Astrocyte of the hippocampus (primary cell): Measurements from ENCODE around the gene LAMA5.

Experiments used
- DNase-seq: peaks from one replicate; pipeline ENCODE4 v3.0.0; 2011; ENCODE audit warnings: low read depth, low spot score

The LAMA5 gene, protein sequence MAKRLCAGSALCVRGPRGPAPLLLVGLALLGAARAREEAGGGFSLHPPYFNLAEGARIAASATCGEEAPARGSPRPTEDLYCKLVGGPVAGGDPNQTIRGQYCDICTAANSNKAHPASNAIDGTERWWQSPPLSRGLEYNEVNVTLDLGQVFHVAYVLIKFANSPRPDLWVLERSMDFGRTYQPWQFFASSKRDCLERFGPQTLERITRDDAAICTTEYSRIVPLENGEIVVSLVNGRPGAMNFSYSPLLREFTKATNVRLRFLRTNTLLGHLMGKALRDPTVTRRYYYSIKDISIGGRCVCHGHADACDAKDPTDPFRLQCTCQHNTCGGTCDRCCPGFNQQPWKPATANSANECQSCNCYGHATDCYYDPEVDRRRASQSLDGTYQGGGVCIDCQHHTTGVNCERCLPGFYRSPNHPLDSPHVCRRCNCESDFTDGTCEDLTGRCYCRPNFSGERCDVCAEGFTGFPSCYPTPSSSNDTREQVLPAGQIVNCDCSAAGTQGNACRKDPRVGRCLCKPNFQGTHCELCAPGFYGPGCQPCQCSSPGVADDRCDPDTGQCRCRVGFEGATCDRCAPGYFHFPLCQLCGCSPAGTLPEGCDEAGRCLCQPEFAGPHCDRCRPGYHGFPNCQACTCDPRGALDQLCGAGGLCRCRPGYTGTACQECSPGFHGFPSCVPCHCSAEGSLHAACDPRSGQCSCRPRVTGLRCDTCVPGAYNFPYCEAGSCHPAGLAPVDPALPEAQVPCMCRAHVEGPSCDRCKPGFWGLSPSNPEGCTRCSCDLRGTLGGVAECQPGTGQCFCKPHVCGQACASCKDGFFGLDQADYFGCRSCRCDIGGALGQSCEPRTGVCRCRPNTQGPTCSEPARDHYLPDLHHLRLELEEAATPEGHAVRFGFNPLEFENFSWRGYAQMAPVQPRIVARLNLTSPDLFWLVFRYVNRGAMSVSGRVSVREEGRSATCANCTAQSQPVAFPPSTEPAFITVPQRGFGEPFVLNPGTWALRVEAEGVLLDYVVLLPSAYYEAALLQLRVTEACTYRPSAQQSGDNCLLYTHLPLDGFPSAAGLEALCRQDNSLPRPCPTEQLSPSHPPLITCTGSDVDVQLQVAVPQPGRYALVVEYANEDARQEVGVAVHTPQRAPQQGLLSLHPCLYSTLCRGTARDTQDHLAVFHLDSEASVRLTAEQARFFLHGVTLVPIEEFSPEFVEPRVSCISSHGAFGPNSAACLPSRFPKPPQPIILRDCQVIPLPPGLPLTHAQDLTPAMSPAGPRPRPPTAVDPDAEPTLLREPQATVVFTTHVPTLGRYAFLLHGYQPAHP (N-terminal part only)

GRCh38 chr20:62367136-62367632 is at the start of gene LAMA5:
Gene LAMA5 (minus strand): TSS chr20:62367312. CDS start chr20:62367245, 67 bp downstream.
- peak; percentile 80 for DNase-seq

GRCh38 chr20:62415354-62416111 is 48.4 kb upstream of the LAMA5 start:
- DNase-seq = no peak

- DNase-seq = peak; percentile 14
These were observed 46.9 kb upstream of the LAMA5 start for GRCh38 chr20:62413896-62414481.

GRCh38 chr20:62413025-62413570 is 46.0 kb upstream of the LAMA5 start:
- no peak for DNase-seq

DNA sequence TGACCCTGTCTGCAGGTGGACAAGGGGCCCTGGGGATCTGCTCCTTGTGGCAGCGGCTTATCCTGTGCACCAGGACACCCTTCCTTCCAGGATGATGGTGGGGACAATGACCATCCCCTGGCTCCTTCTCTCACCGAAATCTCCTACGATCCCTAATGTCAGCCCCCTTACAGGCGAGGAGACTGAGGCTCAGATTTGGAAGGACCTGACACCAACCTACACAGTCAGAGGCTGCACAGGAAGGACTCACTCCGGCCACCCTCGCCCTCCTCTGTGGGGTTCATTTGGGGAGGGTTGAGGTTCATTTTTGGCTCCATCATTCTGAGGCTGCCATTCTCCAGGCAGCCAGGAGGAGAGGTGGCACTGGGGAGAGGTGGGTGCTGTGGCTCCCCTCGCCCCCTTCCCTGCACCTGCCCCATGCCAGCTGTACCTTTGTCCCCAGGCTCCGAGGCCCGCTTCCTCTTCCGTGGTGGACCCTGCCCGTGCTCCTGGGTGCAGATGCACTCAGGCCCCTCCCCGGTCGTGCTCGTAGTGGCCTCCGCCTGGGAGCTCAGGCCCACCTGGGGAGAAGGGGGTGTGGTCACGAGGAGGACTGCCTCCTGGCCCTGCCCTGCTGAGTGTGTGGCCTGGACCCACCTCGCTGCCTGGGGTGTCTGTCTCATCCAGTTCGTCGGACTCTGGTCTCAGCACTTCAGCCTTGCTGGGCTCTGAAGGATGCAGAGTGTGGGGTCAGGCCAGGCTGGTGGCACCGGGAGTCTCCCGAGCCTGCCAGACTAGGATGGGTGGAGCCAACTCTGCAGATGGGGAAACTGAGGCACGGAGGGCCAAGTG is 45.3 kb upstream of the LAMA5 start:
- DNase-seq = no peak

GRCh38 chr20:62411479-62412193 is 44.5 kb upstream of the LAMA5 start:
- DNase-seq = no peak

DNA sequence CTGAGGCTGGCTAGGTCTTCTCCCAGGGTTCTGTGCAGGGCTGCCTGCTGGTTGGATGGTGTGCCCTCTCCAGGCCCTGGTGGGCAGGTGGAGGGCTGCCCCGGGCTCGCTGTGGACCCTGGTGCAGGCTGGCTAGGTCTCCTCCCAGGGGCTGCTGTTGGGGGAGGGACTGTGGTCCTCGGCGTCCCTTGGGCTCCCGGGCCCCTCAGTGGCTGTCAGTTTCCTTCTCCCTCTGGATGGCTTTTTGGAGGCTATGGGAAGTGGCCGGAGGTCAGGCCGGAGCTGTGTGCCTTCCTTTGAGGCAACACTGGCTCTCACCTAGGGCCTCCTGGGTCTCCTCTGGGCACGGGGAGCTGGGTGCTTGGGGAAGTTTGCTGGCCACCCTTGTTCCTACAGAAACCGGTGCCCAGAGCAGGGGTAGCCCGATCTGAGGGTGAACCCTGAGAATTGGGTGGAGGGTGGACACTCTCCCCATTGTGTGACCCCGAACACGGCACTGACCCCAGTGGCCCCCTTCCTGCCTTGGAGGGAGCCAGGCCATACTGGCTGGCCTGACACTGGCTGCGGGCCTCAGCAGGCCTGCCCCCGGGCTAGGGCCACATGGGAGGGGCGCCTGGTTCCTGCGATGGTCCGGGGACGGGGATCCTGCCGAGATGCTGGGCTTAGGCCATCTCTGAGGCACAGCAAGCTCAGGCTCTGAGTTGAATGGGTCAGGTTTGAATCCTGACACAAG is 43.8 kb upstream of the LAMA5 start:
- no peak for DNase-seq

- peak; percentile 50 for DNase-seq
These were observed 43.0 kb upstream of the LAMA5 start for GRCh38 chr20:62409931-62410745.

GRCh38 chr20:62409086-62409853 is 42.2 kb upstream of the LAMA5 start:
- no peak for DNase-seq

DNA sequence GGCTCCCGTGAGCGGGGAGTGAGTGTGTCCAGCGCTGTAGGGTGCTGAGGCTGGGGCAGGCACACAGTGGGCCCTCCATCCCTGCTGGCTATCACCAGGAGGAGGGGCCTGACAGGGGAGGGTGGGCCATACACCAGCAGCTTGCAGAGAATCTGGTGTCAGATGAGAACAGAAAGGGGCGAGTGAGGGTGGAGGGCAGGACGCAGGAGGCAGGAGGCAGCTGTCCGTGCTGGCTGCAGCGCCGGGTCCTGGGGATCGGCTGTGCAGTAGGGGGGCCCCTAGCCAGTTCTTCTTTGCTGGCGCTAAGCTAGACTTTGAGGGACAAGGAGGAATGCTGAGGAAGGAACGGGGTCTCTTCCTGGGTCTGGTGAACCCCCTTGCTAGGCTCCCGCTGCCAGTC is 41.5 kb upstream of the LAMA5 start:
- no peak for DNase-seq

- no peak for DNase-seq
These were observed 40.9 kb upstream of the LAMA5 start for GRCh38 chr20:62408055-62408454.

DNA sequence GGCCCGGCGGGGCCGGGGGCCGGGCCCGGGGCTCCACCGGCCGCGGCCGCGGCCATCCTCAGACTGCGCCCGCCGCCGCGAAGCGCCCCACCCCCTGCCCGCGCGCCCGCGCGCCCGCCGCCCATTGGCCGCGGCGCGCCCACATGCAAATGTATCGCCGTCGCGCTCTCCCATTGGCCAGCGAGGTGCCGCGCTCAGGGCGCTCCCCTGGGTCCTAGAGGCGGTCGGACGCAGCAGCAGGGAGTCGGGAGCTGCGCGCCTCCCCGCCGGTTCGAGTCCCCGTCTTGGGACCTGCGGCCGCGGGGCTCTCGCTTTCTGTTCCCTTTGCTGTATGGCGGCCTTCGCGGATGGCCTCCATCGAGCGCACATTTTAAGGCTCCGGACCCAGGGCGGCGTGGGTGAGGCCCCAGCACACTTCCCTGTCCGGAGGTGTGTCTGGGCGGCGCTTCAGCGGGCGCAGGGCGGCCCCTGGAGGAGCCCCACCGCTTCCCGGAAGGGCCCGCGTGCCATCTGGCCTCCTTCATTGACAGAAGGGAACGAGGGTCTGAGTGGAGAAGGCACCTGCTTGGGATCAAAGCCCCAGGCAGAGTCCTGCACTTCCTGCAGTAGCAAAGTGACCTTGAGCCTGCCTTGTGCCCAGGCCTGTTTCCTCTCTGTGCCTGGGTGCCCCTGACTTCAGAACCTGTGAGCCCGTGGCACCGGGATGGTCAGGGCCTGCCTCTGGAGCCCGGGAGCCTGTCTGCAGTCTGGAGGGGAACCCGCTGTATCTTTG is 40.3 kb upstream of the LAMA5 start, which contains the start of gene CABLES2:
Gene CABLES2, minus strand, starts transcription at position 65 of the 772 bp plus-strand sequence. Its CDS starts 9 bp downstream, at position 56.
- peak; percentile 98 for DNase-seq

- no peak for DNase-seq
These were observed 39.6 kb upstream of the LAMA5 start for GRCh38 chr20:62406635-62407176.

DNA sequence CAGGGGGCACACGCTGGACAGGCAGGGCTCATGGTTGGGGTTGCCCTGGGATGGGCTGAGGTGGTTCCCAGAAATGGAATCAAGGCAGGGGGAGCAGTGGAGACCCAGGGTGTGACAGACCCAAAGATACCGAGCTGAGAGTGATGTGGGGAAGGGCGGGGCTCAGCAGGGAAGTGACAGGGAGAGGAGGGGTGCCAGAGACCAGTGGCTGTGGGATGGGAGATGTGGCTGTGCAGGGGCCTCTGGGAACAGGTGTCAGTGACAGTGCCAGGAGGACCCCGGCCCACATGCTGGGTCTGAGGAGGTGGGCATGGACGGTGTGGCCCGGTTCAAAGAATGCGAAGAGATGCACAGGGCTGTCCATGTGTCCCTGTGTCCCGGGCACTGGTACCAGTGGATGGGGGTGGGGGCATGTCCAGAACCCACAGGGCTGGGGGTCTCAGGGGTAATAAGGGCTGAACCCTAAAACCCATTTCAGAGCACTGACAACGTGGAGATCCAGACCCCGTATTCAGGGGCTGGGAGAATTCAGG is 38.9 kb upstream of the LAMA5 start:
- no peak for DNase-seq
